HG03575 (cell line): ENCODE results near the gene TCEANC2.
"Not testable (repeated sequence)": the region's sequence is repeated elsewhere in the genome, so short reads cannot be mapped to it uniquely, and the experiment has no call there.

Experiments used
- ATAC-seq: cut with Tn5 transposase; IDR thresholded peaks from one replicate; pipeline ENCODE4 v1.9.1; 2021; ENCODE audit not compliant: unreplicated experiment, insufficient number of reproducible peaks, low FRiP score; ENCODE audit errors: extremely low read depth

The TCEANC2 gene

DNA sequence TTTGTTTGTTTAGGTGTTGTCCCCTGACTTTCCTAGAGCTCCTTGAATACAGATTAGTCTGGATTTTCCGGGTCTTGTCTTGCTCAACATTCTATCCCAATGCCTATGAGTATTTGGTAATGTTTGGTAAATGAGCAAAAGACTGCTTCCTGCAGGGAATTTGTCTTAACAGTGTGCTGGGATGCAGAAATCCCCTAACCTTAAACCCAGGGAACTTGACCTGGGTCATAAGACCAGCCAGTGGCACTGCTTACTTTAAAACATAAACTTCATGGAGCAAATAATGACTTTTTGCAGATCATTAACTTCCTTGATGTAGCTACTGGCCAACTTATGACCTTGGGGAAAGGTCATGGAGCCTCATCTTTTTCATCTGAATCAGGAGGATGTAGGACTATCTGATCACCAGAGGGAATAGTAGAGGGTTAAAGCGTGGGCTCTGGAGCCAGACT lies 27.2 kb downstream of the TCEANC2 start:
- ATAC-seq = no peak

DNA sequence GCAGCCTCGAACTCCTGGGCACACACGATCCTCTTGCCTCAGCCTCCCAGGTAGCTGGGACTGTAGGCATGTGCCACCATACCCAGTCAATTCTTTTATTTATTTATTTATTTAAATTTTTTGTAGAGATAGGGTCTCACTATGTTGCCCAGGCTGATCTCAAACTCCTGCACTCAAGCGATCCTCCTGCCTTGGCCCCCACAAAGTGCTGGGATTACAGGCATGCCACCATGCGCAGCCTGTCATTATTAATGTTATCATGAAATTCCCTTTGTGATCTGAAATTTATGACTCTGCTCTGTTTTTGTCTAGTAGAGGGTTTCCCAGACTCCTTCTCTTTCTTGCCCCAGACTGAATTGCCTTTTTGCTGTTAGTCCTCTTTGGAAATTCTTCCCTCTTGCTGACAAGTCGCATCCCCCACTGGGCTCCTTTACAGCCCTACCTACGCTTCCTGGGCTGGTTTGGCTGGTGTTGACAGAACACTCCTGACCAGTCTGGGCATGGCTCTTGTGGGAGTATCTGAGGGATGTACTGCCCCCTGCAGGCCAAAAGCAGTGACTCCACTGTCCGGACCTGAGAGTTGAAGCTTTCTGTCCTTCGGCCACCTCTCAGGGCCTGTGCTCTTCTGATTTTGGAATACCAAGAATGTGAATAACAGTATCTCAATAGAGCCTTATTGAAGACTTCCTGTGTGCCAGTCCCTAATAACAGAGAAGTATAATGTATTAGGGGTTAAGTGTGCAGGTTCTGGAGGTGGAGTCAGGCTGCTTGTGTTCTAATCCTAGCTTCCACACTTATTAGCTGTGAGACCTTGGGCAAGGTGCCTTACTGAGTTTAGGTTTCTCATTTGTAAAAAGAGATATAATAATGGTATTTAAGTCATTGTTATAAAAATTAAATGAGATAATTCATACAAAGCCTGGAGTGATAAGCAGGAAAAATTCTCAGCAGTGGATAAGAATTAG lies 28.2 kb downstream of the TCEANC2 start:
- ATAC-seq = no peak

DNA sequence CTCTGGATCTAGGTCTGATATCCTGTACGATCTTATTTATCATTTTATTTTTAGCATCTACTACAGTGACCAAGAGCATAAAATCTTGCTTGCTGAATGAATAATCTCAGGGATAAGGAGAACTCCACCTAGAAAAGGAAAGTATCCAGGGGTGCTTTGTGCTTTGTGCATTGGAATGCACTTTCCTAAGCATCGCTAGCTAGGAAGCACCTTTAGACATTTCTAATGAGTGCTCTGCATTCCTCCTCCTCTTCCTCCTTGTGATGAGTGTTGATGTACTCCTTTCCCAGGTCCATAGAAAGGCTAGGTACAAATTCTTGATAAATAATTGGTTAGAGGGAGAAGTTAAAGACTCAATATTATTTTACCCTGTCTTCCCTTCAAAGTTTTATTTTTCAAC lies 31.4 kb downstream of the TCEANC2 start:
- ATAC-seq = no peak

DNA sequence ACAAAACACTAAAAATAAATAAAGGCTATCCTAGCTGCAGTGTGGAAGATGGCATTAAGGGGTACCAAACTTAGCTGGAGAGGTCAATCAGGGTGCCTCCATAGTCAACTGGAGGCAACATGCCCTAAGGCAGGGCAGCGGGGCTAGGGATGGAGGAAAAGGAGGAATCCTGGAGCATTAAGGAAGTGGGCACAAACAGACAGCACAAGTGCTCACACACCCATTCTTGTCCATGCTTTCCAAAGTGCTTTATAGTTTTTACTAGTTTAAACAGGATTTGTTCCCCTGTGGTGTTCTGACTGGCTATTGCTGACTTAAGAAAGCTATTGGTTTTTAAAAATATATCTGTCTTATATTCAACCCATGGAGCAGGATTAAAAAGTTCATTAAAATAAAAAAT lies 33.3 kb downstream of the TCEANC2 start:
- ATAC-seq = no peak

DNA sequence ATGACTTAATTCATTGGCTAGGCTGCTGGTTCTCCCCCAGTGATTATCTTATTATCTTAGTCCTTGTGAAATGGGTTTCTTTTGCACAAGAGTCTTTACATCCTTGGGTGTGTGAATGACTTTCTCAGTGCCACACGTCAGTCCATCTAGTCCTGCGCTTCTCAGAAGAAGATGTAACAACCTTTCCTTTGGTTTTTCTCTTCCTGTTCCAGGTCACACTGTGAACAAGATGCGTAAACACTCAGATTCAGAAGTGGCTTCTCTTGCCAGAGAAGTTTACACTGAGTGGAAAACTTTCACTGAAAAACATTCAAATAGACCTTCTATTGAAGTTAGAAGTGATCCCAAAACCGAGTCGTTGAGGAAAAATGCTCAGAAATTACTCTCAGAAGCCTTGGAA lies 35.0 kb downstream of the TCEANC2 start:
- no peak for ATAC-seq

DNA sequence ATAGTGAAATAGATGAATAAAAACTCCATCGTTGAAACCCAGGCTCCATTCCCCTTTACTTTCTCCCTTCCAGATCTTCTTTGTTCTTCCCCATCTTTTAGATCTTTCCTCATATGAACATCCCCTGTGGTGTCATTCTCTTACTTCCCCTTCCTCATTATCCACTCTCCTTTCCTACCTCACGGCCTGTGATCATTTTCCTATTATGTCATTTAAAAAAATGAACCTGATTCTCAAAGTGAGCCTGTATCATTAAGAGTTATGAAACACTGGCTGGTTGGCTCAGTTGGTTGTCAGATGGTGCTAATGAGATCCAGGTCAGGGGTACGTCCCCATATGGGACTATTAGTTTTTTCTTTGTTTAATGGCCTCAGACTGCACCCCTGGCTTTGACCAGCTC lies 38.3 kb downstream of the TCEANC2 start:
- ATAC-seq = no peak

DNA sequence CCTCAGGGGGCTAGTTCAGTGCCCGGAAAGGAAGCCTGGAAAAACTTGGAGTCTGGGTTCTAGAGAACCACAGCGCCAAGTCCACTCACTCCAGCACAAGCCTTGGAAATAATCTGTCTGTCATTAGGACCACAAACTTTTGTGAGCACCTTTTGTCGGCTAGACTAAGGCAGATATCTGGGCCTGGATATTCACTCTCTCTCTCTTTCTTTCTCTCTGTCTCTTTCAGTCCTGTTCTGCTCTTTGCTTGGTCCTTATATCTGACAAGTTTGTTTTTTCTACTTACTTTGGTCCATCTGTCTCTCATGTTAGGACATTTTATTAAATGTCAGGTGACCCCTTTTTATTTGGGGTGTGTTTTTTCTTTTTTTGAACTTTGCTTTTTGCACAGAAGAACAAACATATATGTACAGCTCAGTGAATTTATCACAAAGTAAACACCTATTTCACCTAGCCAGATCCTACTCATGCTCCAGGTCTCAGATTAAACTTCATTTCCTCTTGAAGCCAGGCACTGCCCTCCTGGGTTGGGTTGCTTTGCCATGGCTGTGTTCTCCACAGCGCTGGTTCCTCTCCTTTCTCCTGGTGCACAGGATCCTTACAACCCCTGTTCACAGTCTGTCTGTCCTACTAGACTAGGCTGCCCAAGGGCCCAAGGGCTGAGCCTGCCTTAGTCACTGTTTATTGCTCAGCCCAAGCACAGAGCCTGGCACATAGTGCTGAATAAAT lies 40.8 kb downstream of the TCEANC2 start:
- ATAC-seq = no peak

DNA sequence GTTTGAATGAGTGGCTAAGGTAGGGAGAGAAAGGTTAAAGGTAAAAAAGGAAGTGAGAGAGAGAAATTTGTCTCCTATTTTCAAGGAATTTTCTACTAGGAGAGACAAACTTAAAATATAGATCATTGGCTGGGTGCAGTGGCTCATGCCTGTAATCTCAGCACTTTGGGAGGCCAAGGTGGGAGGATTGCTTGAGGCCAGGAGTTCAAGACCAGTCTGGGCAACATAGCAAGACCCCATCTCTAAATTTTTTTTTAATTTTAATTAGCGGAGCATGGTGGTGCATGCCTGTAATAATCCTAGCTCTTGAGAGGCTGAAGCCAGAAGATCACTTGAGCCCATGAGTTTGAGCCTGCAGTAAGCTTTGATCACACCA lies 41.3 kb downstream of the TCEANC2 start:
- not testable (repeated sequence) for ATAC-seq

DNA sequence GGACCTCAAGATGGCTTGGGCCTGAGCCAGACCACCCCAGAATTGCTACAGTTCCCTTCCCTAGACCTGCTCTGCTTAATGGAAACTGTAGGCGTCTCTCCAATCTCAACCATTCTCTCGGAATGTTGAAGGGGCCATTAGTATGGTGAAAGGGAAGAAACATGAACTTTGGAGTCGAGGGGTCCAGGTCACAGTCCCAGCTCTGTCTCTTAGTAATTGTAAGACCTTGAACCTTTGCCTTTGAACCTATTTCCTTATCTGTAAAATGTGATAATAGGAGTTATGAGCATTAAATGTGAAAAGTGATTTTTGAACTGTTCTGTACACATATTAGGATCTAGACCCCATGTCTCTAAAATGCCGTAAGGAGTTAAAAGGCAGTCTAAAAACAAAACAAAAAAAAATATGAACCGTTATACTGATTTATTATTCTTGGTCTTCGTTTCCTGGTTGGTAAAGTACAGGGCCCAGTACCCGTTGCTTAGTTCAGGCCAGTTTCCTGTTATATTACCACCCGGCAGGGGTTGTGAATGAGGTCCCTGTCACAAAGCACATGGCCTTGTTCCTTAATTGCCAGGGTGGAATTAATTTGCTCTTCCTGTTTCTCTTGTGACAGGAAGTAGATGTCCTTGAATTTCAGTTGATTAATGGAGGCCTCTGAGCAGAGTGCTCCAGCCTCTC lies 42.3 kb downstream of the TCEANC2 start:
- ATAC-seq = no peak

DNA sequence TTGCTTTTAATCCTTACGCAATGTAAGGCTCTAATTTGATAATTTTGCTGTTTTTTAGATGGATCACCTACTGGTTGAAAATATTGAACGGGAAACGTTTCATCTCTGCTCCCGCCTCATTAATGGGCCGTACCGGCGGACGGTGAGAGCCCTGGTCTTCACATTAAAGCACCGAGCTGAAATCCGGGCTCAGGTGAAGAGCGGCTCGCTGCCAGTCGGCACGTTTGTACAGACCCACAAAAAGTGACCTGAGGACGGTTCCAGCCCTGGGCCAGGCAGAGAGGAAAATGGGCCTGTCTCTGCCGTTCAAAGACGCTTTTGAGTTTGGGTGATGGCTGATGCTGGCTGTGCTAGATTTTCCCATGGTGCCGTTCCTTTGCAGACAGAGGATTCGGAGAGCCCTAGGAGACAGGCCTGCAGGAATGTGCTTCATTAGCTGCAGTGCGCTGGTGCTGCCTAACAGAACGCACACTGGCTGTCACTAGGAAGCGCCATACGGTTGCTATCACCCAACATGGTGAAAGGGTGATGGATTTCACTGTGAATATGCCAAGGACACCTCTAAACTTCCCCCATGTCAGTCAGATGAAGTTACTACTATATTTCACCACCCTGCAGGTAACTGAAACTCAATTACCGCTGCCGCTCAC lies 42.9 kb downstream of the TCEANC2 start:
- ATAC-seq = no peak

DNA sequence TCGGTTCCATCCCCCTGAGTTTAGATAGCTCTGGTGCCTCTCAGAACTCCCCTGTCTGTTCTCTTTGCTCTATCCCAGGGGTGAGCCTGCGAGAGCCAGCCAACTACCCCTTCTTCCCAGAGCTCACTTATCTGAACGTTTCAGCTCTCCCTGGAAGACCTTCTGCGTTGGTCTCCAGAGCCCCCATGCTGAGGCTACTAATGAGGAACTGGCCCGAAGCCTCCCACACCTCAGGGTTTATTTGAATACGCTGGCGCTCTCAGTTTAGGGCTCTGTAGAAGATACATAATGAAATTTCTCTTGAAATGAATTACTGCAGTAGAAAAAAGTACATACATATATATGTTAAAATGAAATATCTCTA lies 43.5 kb downstream of the TCEANC2 start:
- no peak for ATAC-seq

DNA sequence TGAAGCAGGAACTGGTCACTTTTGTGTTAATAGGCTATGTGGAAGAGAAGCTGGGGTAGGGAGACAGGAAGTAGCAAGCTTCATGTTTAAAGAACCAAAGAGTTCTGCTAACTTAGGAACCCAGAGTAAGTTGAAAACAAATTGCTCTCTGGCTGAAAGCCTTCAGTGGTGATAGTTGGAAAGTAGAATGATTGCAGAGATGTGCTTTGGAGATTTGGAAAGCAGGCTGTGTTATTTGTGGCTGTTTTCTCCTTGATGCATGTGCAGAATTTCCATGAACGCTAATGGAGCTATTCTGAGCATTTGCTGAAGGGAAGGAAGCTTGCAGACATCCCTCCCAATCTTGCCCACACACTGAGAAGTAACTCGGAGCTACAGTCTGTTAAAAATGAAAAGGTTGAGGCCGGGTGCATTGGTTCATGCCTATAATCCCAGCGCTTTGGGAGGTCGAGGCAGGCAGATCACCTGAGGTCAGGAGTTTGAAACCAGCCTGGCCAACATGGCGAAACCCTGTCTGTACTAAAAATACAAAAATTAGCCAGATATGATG lies 45.7 kb downstream of the TCEANC2 start:
- no peak for ATAC-seq

DNA sequence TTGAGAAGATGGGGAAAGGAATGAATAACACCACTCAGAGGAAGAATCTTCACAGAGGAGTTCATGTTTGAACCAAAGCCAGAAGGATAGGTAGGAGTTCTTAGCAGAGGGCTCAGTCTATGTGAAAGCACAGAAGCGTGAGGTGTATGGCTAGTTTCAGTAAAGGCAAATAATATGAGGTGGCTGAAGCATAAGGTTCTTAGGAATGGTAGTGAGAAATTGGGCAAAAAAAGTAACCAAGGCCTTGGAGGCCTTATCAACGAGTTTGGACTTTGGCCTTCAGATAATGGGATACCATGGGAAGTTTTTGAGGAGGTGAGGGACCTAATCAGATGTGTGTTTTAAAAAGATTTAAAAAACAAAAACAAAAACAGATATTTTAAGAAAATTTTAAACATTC lies 47.1 kb downstream of the TCEANC2 start:
- no peak for ATAC-seq

DNA sequence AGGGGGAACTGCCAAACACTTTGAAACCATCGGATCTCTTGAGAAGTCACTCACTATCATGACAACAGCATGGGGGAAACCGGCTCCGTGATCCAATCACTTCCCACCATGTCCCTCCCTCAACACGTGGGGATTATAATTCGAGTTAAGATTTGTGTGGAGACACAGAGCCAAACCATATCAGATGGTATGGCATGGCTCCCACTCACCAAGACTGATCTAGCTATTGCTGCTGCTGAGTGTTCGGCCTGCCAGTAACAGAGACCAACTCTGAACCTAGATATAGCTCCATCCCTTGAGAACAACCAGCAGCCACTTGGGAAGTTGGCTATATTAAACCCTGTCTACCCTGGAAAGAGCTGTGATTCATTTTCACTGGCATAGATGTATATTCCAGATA lies 50.0 kb downstream of the TCEANC2 start:
- ATAC-seq = no peak

DNA sequence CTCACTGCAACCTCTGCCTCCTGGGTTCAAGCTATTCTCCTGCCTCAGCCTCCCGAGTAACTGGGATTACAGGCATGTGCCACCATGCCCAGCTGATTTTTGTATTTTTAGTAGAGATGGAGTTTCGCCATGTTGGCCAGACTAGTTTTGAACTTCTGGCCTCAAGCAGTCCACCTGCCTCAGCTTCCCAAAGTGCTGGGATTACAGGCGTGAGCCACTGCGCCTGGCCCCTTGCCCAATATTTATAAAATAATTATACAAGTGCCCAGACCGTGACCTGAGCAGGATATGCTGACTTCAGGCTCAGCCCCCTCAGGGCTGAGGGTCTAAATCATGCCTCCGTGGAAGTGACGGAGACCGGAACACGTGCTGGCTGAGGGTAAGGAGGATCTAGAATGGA lies 51.2 kb downstream of the TCEANC2 start:
- not testable (repeated sequence) for ATAC-seq

DNA sequence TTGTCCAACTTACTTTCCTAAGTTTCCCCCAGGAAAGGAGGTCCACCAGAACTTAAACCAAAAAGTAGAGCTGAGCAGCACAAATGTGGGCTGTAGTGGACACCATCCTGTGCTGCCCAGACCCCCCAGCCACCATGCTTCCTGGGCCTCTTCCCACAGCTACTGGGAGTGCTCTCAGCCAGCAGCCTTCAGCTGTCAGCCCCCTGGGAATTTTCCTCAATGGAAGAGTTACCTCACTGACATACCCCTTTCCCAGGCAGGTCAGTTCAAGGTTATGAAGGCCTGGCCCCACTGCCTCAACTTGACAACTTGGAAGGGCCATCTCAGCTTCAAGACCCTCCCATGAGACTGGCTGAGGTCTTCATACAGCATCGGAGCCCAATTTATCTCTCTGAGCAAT lies 51.7 kb downstream of the TCEANC2 start:
- no peak for ATAC-seq

DNA sequence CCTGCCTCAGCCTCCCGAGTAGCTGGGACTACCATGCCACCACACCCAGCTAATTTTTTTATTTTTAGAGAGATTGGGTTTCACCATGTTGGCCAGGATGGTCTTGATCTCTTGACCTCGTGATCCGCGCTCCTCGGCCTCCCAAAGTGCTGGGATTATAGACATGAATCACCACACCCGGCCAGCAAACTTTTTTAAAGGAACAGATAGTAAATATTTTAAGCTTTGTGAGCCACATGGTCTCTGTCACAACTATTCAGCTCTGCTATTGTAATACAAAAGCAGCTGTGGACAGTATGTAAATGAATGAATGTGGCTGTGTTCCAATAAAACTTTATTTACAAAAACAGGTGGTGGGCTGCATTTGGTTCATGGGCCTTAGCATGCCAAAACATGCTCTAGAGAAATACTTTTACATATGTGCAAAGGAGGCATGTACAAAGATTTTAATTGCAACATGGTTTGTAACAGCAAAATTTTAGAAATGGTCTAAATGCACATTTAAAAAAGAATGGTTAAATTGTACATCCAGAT lies 52.4 kb downstream of the TCEANC2 start:
- ATAC-seq = no peak

DNA sequence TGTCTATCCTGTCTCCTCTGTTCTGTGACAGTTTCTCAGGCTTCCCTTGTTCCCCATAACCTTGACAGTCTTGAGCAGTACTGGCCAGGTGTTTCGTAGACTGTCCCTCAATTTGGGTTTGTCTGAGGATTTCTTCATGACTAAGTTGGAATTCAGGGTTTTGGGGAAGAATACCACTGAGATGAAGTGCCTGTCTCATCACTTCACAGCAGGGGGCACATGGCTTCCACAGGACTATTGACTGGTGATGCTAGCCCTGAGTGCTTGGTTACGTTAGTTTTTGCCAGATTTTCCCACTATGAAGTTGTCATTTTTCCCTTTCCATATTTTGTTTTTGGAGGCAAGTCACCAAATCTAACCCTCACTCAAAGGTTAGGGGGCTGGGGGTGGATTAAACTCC lies 53.7 kb downstream of the TCEANC2 start:
- ATAC-seq = no peak

DNA sequence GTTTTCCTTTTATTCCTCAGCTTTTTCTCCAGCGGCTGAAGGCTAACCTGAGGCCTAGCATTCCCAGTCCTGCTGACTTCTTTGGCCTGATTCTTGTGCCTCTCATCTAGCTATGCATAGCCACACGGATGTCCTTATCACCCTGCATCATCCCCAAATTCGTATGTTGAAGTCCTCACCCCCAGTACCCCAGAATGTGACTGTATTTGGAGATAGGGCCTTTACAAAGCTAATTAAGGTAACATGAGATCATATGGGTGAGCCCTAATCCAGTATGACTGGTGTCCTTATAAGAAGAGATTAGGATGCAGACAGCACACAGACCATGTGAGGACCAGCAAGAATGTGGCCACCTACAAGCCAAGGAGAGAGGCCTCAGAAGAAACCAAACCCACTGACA lies 54.7 kb downstream of the TCEANC2 start:
- no peak for ATAC-seq
